ENCODE data around the gene HNF1B. TPM values are rescaled to one million over a fixed set of nuclear protein-coding genes. Genes with fewer than 3 reads are reported as not detected.
A peak's percentile ranks its signal among the peaks of the same experiment; 100 is the strongest.

The HNF1B gene
- total RNA-seq, 1 experiment from 2014 or later: 2.0 TPM

DNA sequence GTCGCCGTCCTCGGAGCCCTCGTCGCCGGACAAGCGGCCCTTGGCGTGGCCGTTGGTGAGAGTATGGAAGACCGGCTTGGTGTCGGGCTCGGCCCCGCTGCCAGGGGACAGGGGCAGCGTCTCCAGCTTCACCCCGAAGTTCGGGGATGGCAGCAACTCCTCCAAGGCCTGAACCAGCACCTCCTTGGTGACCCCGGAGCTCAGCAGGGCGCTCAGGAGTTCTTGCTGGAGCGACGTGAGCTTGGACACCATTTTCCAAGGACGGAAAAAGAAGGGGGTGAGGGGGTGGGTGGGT lies 279 bp downstream of the HNF1B start:
- TF ChIP-seq, protein P1, sequence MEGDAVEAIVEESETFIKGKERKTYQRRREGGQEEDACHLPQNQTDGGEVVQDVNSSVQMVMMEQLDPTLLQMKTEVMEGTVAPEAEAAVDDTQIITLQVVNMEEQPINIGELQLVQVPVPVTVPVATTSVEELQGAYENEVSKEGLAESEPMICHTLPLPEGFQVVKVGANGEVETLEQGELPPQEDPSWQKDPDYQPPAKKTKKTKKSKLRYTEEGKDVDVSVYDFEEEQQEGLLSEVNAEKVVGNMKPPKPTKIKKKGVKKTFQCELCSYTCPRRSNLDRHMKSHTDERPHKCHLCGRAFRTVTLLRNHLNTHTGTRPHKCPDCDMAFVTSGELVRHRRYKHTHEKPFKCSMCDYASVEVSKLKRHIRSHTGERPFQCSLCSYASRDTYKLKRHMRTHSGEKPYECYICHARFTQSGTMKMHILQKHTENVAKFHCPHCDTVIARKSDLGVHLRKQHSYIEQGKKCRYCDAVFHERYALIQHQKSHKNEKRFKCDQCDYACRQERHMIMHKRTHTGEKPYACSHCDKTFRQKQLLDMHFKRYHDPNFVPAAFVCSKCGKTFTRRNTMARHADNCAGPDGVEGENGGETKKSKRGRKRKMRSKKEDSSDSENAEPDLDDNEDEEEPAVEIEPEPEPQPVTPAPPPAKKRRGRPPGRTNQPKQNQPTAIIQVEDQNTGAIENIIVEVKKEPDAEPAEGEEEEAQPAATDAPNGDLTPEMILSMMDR (conservative IDR thresholded peaks at IDR 0.05; ENCODE audit: low read depth, low read length): no peak
- TF ChIP-seq EZH2phosphoT487 (IDR thresholded peaks at IDR 0.05; ENCODE audit: borderline replicate concordance, low read length) (no peak), EZH2 (IDR thresholded peaks at IDR 0.05; ENCODE audit: low read length, unreplicated experiment) (no peak)
- Histone ChIP-seq H3F3A (ENCODE audit: low read length, unreplicated experiment) (no peaks in the 10 kb centered on the region), H3K27me3 (ENCODE audit: low read length) (peaks cover 56% of the 10 kb centered on the region), H3K79me2 (ENCODE audit: low read length) (peaks cover 44% of the 10 kb centered on the region), H2AFZ (ENCODE audit: low read length) (peak overlapping the region; percentile 76), H3K4me3 (ENCODE audit: low read length) (peak overlapping the region; percentile 76), H3K9me2 (replicated peaks; ENCODE audit: low read length) (no peaks in the 10 kb centered on the region), H3K9me3 (ENCODE audit: low read length) (no peaks in the 10 kb centered on the region), H3K27ac (ENCODE audit: low read length) (no peak overlapping the region), H3K4me1 (ENCODE audit: insufficient read depth, low read length) (no peaks in the 10 kb centered on the region), H3K4me2 (ENCODE audit: low read length) (peak overlapping the region; percentile 86), H4K20me1 (ENCODE audit: low read length) (no peaks in the 10 kb centered on the region), H3K9ac (ENCODE audit: low read length) (peak overlapping the region; percentile 71), H3K36me3 (ENCODE audit: low read depth, low read length) (no peaks in the 10 kb centered on the region)
- TSS peak; percentile 44 for BruUV-seq (replicated peaks)
- intact Hi-C loops (cut with micrococcal nuclease): loop anchor here (2.0 kb wide), 1 partner anchor 42 kb away; no protein-coding TSS in a partner anchor
- POLR2A ChIA-PET (ENCODE audit: unreplicated experiment): interaction anchor here (0.5 to 0.6 kb wide), 2 partner anchors 25 to 89 kb away, joined by 3 to 4 read pairs; no protein-coding TSS in a partner anchor
- DNase-seq (no peak), ATAC-seq (peak; percentile 21)
- CTCF ChIA-PET: interaction anchor here (0.7 kb wide), 1 partner anchor 26 kb away, joined by 3 read pairs; no protein-coding TSS in a partner anchor

- H4K20me1 ChIP-seq (ENCODE audit: low read length): no peaks in the 10 kb centered on the region
- peak overlapping the region; percentile 71 for H3K9ac ChIP-seq (ENCODE audit: low read length)
- no TSS peak for BruUV-seq (replicated peaks)
- intact Hi-C loops (cut with micrococcal nuclease): loop anchor here (2.0 kb wide), 1 partner anchor 41 kb away; no protein-coding TSS in a partner anchor
- peak; percentile 24 for DNase-seq
- H3K4me1 ChIP-seq (ENCODE audit: insufficient read depth, low read length): no peaks in the 10 kb centered on the region
- CTCF ChIA-PET: no interaction called here
- peak overlapping the region; percentile 76 for H2AFZ ChIP-seq (ENCODE audit: low read length)
- peak overlapping the region; percentile 86 for H3K4me2 ChIP-seq (ENCODE audit: low read length)
- H3K9me2 ChIP-seq (replicated peaks; ENCODE audit: low read length): no peaks in the 10 kb centered on the region
- peak; percentile 3 for ATAC-seq
- H3K79me2 ChIP-seq (ENCODE audit: low read length): peaks cover 49% of the 10 kb centered on the region
- POLR2A ChIA-PET (ENCODE audit: unreplicated experiment): interaction anchor here (0.6 kb wide), 1 partner anchor 26 kb away, joined by 4 read pairs; no protein-coding TSS in a partner anchor
- peak overlapping the region; percentile 76 for H3K4me3 ChIP-seq (ENCODE audit: low read length)
- no peaks in the 10 kb centered on the region for H3F3A ChIP-seq (ENCODE audit: low read length, unreplicated experiment)
- H3K9me3 ChIP-seq (ENCODE audit: low read length): no peaks in the 10 kb centered on the region
- TF ChIP-seq, protein P1 (conservative IDR thresholded peaks at IDR 0.05; ENCODE audit: low read depth, low read length): no peak
- TF ChIP-seq EZH2phosphoT487 (IDR thresholded peaks at IDR 0.05; ENCODE audit: borderline replicate concordance, low read length) (0 out of 2 replicates have a peak, but pooled peaks have one; percentile 35), EZH2 (IDR thresholded peaks at IDR 0.05; ENCODE audit: low read length, unreplicated experiment) (no peak)
- peaks cover 56% of the 10 kb centered on the region for H3K27me3 ChIP-seq (ENCODE audit: low read length)
- peak overlapping the region; percentile 39; the same call in 1 of the 2 replicates for H3K27ac ChIP-seq (ENCODE audit: low read length)
- no peaks in the 10 kb centered on the region for H3K36me3 ChIP-seq (ENCODE audit: low read depth, low read length)
These were observed 805 bp downstream of the HNF1B start for GRCh38 chr17:37743875-37744632.

DNA sequence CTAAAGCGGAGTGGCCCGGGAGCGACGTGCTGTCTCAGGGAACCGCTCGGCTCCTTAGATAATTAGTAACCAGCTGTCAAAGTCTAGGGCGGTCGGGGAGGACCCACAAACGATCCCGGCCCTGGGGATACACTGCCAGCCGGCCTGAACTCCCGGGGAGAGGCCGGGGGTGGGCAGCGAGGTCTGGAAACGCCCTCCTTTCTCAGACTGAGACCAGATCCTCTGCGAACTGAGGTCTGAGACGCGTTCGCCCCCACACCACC lies 1.3 kb downstream of the HNF1B start:
- Histone ChIP-seq H3K36me3 (ENCODE audit: low read depth, low read length) (no peaks in the 10 kb centered on the region), H3K9me3 (ENCODE audit: low read length) (no peaks in the 10 kb centered on the region), H3K27ac (ENCODE audit: low read length) (peak overlapping the region; percentile 39), H3K4me3 (ENCODE audit: low read length) (peak overlapping the region; percentile 76), H3K27me3 (ENCODE audit: low read length) (peaks cover 56% of the 10 kb centered on the region), H3K4me2 (ENCODE audit: low read length) (peak overlapping the region; percentile 86), H3K9me2 (replicated peaks; ENCODE audit: low read length) (no peaks in the 10 kb centered on the region), H4K20me1 (ENCODE audit: low read length) (no peaks in the 10 kb centered on the region), H3K79me2 (ENCODE audit: low read length) (peaks cover 50% of the 10 kb centered on the region), H3K9ac (ENCODE audit: low read length) (peak overlapping the region; percentile 71), H3F3A (ENCODE audit: low read length, unreplicated experiment) (no peaks in the 10 kb centered on the region), H3K4me1 (ENCODE audit: insufficient read depth, low read length) (no peaks in the 10 kb centered on the region), H2AFZ (ENCODE audit: low read length) (peak overlapping the region; percentile 76)
- POLR2A ChIA-PET (ENCODE audit: unreplicated experiment): no interaction called here
- TF ChIP-seq EZH2 (IDR thresholded peaks at IDR 0.05; ENCODE audit: low read length, unreplicated experiment) (no peak), EZH2phosphoT487 (IDR thresholded peaks at IDR 0.05; ENCODE audit: borderline replicate concordance, low read length) (no peak)
- TF ChIP-seq, protein P1 (conservative IDR thresholded peaks at IDR 0.05; ENCODE audit: low read depth, low read length): no peak
- no peak for DNase-seq
- CTCF ChIA-PET: no interaction called here
- ATAC-seq: peak; percentile 10
- intact Hi-C loops (cut with micrococcal nuclease): no loop called here
- no TSS peak for BruUV-seq (replicated peaks)

Data from PC-3 (cell line).